HepG2 (cell line): ENCODE measurements around the gene ROBO3. TPM values are rescaled to one million over a fixed set of nuclear protein-coding genes. Genes with fewer than 3 reads are reported as not detected.

Source experiments
- ATF1 ChIP-seq: IDR thresholded peaks from 2 replicates; pipeline ENCODE4 v1.6.1; 2016; ENCODE audit warnings: mild to moderate bottlenecking, control low read depth
- FOXM1 ChIP-seq: sonication (generic); formaldehyde crosslinking; IDR thresholded peaks from 2 replicates; pipeline ENCODE4 v1.5.0; 2020; ENCODE audit warnings: missing genetic modification reagents
- HMG20B ChIP-seq: conservative IDR thresholded peaks from 2 replicates; pipeline ENCODE4 v1.6.1; 2016; ENCODE audit warnings: missing genetic modification reagents, missing compliant biosample characterization
- HNF4A ChIP-seq: sonication (generic); formaldehyde crosslinking; IDR thresholded peaks from 2 replicates; pipeline ENCODE4 v1.4.0; 2020; ENCODE audit warnings: missing genetic modification reagents
- MATR3 ChIP-seq: sonication (generic); formaldehyde crosslinking; IDR thresholded peaks from 2 replicates; pipeline ENCODE4 v1.4.0; 2020; ENCODE audit warnings: missing genetic modification reagents
- MEIS1 ChIP-seq: sonication (generic); formaldehyde crosslinking; IDR thresholded peaks from 2 replicates; pipeline ENCODE4 v1.9.0; 2021; ENCODE audit warnings: mild to moderate bottlenecking, missing genetic modification reagents, moderate library complexity, borderline replicate concordance
- MYPOP ChIP-seq: sonication (generic); formaldehyde crosslinking; IDR thresholded peaks from 2 replicates; pipeline ENCODE4 v1.8.1; 2023; ENCODE audit warnings: mild to moderate bottlenecking, moderate library complexity, missing genetic modification reagents
- RORA ChIP-seq: sonication (generic); formaldehyde crosslinking; IDR thresholded peaks from 2 replicates; pipeline ENCODE4 v1.5.0; 2020; ENCODE audit warnings: mild to moderate bottlenecking, missing genetic modification reagents, moderate library complexity
- ZBED4 ChIP-seq: sonication (generic); formaldehyde crosslinking; IDR thresholded peaks from 2 replicates; pipeline ENCODE4 v1.4.0; 2020; ENCODE audit warnings: missing genetic modification reagents, borderline replicate concordance
- ZNF558 ChIP-seq: sonication (generic); formaldehyde crosslinking; IDR thresholded peaks from 2 replicates; pipeline ENCODE4 v1.9.0; 2022; ENCODE audit warnings: mild to moderate bottlenecking, missing genetic modification reagents, borderline replicate concordance
- ZNF709 ChIP-seq: sonication (generic); formaldehyde crosslinking; IDR thresholded peaks from 2 replicates; pipeline ENCODE4 v1.5.0; 2020; ENCODE audit warnings: mild to moderate bottlenecking, missing genetic modification reagents
- ZNF724P ChIP-seq: sonication (generic); formaldehyde crosslinking; IDR thresholded peaks from 2 replicates; pipeline ENCODE4 v1.8.0; 2022; ENCODE audit warnings: missing genetic modification reagents, borderline replicate concordance
- ZNF777 ChIP-seq: sonication (generic); formaldehyde crosslinking; IDR thresholded peaks from 2 replicates; pipeline ENCODE4 v1.4.0; 2020; ENCODE audit warnings: missing genetic modification reagents
- polyA plus RNA-seq, 8 experiments: library from polyadenylated mRNA; depleted of rRNA in 3 of 8; stranded (reverse) in 7 of 8; unstranded in 1 of 8; fragments of >200 nt; fragmentation: Illumina TruSeq in 4 of 8; extraction: Trizol in 4 of 8; gene quantifications; 2 replicates each; pipeline versions ENCODE4 v1.2.1 to v1.2.3, GENCODE V29; 2011 to 2016; ENCODE audit warnings: low read depth in 4 of 8, missing spikeins in 1 of 8, mixed read lengths in 1 of 8; ENCODE audit not compliant: insufficient read depth in 1 of 8
- total RNA-seq, 5 experiments: library from RNA; depleted of rRNA; stranded (reverse); fragments of >200 nt; fragmentation: Illumina TruSeq; extraction: Trizol; gene quantifications; 2 replicates each; pipeline ENCODE4 v1.2.3, GENCODE V29; 2016; ENCODE audit warnings: low read depth in 1 of 5
- TF ChIP-seq, protein P1 (sequence below): sonication (generic); formaldehyde crosslinking; IDR thresholded peaks from 2 replicates; pipeline ENCODE4 v1.5.1; 2020; ENCODE audit warnings: missing genetic modification reagents, mild to moderate bottlenecking, borderline replicate concordance
- TF ChIP-seq, protein P2 (sequence below): sonication (generic); formaldehyde crosslinking; IDR thresholded peaks from 2 replicates; pipeline ENCODE4 v1.4.0; 2020; ENCODE audit warnings: missing genetic modification reagents, low read depth, mild to moderate bottlenecking, borderline replicate concordance
- TF ChIP-seq, protein P3 (sequence below): conservative IDR thresholded peaks from 2 replicates; pipeline ENCODE4 v1.6.1; 2018; ENCODE audit warnings: missing genetic modification reagents
- TF ChIP-seq, protein P4 (sequence below): sonication (generic); formaldehyde crosslinking; IDR thresholded peaks from 2 replicates; pipeline ENCODE4 v1.4.0; 2020; ENCODE audit warnings: missing genetic modification reagents; ENCODE audit errors: not compliant biosample characterization

Gene ROBO3
- total and polyA plus RNA-seq, 2 of the 13 experiments (the other 11 are each of a cell fraction or from before 2014, with no cell fraction given) = 0.07 to 2.4 TPM

DNA sequence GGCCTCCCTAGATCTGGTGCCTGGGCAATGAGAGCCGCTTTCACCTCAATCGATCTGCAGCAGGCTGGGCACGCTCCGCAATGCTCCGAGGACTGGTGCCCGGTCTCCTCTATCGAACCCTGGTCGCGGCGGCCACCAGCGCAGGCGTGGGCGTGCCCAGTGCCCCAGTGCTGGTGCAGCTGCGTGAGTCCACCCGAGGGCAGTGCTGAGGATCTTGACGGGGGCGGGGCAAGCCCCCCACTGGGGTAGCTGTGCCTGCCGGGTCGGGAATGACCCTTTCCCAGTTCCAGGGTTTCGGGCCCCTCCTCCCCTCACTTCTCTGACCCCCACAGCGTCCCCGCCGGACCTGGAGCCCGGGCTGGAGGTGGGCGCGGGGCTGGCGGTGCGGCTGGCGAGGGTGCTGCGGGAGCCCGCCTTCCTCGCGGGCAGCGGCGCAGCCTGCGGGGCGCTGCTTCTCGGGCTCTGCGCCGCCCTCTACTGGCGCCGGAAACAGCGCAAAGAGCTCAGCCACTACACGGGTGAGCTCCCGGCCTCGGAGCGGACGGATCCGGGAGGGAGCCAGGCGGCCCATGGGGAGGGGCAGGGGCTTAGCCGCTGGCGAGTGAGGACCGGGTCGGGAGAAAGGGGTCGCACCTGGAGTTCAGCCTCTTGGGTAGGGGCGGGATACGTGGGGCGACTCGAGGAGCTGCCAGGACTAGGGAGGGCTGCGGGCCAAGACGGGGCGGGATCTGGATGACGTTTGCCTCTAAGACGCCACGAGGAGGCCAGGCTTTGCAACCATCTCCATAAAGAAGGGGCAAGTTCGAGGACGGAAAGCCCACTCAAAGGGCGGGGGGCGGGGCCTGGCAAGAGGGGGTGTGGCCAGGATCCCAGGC lies 10.9 kb downstream of the ROBO3 start (continued):
- TF ChIP-seq ZBED4 (no peak), HMG20B (CRISPR knock-in tag) (no peak), MEIS1 (CRISPR knock-in tag) (no peak), ZNF724P (CRISPR knock-in tag) (peak; percentile 67; the same call in 1 of the 2 replicates), HNF4A (CRISPR knock-in tag) (no peak; the same call in 1 of the 2 replicates), FOXM1 (no peak), ATF1 (CRISPR knock-in tag) (no peak), ZNF709 (CRISPR knock-in tag) (no peak; the same call in 1 of the 2 replicates), ZNF777 (CRISPR knock-in tag) (peak; percentile 85), MATR3 (no peak), RORA (CRISPR knock-in tag) (no peak), MYPOP (CRISPR knock-in tag) (peak; percentile 99), ZNF558 (CRISPR knock-in tag) (no peak)
- TF ChIP-seq, protein P1, sequence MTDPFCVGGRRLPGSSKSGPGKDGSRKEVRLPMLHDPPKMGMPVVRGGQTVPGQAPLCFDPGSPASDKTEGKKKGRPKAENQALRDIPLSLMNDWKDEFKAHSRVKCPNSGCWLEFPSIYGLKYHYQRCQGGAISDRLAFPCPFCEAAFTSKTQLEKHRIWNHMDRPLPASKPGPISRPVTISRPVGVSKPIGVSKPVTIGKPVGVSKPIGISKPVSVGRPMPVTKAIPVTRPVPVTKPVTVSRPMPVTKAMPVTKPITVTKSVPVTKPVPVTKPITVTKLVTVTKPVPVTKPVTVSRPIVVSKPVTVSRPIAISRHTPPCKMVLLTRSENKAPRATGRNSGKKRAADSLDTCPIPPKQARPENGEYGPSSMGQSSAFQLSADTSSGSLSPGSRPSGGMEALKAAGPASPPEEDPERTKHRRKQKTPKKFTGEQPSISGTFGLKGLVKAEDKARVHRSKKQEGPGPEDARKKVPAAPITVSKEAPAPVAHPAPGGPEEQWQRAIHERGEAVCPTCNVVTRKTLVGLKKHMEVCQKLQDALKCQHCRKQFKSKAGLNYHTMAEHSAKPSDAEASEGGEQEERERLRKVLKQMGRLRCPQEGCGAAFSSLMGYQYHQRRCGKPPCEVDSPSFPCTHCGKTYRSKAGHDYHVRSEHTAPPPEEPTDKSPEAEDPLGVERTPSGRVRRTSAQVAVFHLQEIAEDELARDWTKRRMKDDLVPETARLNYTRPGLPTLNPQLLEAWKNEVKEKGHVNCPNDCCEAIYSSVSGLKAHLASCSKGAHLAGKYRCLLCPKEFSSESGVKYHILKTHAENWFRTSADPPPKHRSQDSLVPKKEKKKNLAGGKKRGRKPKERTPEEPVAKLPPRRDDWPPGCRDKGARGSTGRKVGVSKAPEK (CRISPR knock-in tag) = 0 out of 2 replicates have a peak, but pooled peaks have one; percentile 52
- TF ChIP-seq, protein P2, sequence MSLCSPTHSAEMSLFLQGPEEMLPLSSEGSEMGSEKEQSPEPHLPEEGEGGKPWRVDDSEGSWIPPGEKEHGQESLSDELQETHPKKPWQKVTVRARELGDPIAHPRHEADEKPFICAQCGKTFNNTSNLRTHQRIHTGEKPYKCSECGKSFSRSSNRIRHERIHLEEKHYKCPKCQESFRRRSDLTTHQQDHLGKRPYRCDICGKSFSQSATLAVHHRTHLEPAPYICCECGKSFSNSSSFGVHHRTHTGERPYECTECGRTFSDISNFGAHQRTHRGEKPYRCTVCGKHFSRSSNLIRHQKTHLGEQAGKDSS (CRISPR knock-in tag) = peak; percentile 37; the same call in 1 of the 2 replicates
- TF ChIP-seq, protein P3, sequence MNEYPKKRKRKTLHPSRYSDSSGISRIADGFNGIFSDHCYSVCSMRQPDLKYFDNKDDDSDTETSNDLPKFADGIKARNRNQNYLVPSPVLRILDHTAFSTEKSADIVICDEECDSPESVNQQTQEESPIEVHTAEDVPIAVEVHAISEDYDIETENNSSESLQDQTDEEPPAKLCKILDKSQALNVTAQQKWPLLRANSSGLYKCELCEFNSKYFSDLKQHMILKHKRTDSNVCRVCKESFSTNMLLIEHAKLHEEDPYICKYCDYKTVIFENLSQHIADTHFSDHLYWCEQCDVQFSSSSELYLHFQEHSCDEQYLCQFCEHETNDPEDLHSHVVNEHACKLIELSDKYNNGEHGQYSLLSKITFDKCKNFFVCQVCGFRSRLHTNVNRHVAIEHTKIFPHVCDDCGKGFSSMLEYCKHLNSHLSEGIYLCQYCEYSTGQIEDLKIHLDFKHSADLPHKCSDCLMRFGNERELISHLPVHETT (CRISPR knock-in tag) = no peak
- TF ChIP-seq, protein P4, sequence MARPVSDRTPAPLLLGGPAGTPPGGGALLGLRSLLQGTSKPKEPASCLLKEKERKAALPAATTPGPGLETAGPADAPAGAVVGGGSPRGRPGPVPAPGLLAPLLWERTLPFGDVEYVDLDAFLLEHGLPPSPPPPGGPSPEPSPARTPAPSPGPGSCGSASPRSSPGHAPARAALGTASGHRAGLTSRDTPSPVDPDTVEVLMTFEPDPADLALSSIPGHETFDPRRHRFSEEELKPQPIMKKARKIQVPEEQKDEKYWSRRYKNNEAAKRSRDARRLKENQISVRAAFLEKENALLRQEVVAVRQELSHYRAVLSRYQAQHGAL (CRISPR knock-in tag) = no peak
